GM12878 (cell line): ENCODE data around the gene UBE3C. TPM values are rescaled to one million over a fixed set of nuclear protein-coding genes. Genes with fewer than 3 reads are reported as not detected.
A peak's percentile ranks its signal among the peaks of the same experiment; 100 is the strongest.
"Not testable (repeated sequence)": the region's sequence is repeated elsewhere in the genome, so short reads cannot be mapped to it uniquely, and the experiment has no call there.

Experiments used
- ATAC-seq: fragments of 200-7000 bp; cut with Tn5 transposase; 3 replicates; pipeline ENCODE4 v1.9.1; 2020; ENCODE audit warnings: mild to moderate bottlenecking, moderate library complexity
- BruUV-seq: library from RNA; stranded (reverse); fragments of 400-500 nt; replicated peaks from 2 replicates; lab custom pipeline; 2021; lab: Mats Ljungman, UMichigan
- CTCF ChIA-PET: fragments of 300-600 bp; sonication (Branson Sonifier 250); formaldehyde crosslinking; extraction: SDS; loops from one replicate; lab custom pipeline; 2021; ENCODE audit warnings: inconsistent platforms; lab: Yijun Ruan, JAX
- POLR2A ChIA-PET: fragments of 350-600 bp; formaldehyde crosslinking; extraction: SDS; loops from one replicate; lab custom pipeline; 2021; ENCODE audit warnings: inconsistent platforms; lab: Charles Lee
- RAD21 ChIA-PET: fragments of 300-600 bp; sonication (Branson Sonifier 250); formaldehyde crosslinking; loops from one replicate; lab custom pipeline; 2023; ENCODE audit warnings: antibody characterized with exemption; ENCODE audit not compliant: unreplicated experiment; lab: Charles Lee
- SMC1A ChIA-PET: fragments of 300-600 bp; sonication (Branson Sonifier 250); formaldehyde crosslinking; loops from one replicate; lab custom pipeline; 2023; ENCODE audit not compliant: unreplicated experiment, uncharacterized antibody; lab: Charles Lee
- DNase-seq: peaks from one replicate; pipeline ENCODE4 v3.0.0-alpha.2; 2011; ENCODE audit warnings: low read depth, low spot score
- FAIRE-seq: peaks from 3 replicates; lab custom pipeline; 2011; peaks lifted over from hg19 to GRCh38; lab: Jason Lieb, UNC
- H2AFZ ChIP-seq: 2 replicates; pipeline ENCODE4 v1.6.0; 2011; ENCODE audit warnings: low read depth, low read length, control low read depth; ENCODE audit not compliant: control insufficient read depth
- H3K27ac ChIP-seq: 2 replicates; pipeline ENCODE4 v1.5.1; 2011; ENCODE audit warnings: control low read depth; ENCODE audit not compliant: control insufficient read depth, insufficient read depth
- H3K27me3 ChIP-seq, 2 experiments: replicated peaks in 1 of 2; 2 replicates each; pipeline versions ENCODE4 v1.6.0 to v1.6.1; 2011; ENCODE audit warnings: low read length in 1 of 2; ENCODE audit not compliant: control insufficient read depth in 2 of 2, insufficient read depth in 2 of 2
- H3K36me3 ChIP-seq, 2 experiments: 2 replicates each; pipeline ENCODE4 v1.5.1; 2011; ENCODE audit warnings: low read length in 1 of 2; ENCODE audit not compliant: control insufficient read depth in 2 of 2, insufficient read depth in 2 of 2
- H3K4me1 ChIP-seq: 2 replicates; pipeline ENCODE4 v1.6.1; 2011; ENCODE audit warnings: mild to moderate bottlenecking, low read length, moderate library complexity, mixed read lengths; ENCODE audit not compliant: control insufficient read depth, insufficient read depth
- H3K4me2 ChIP-seq: 2 replicates; pipeline ENCODE4 v1.6.0; 2011; ENCODE audit warnings: control low read depth; ENCODE audit not compliant: control insufficient read depth, insufficient read depth
- H3K4me3 ChIP-seq: fragments of 200-600 bp; sonication (generic); 2 replicates; pipeline ENCODE4 v1.5.1; 2016
- H3K79me2 ChIP-seq: 2 replicates; pipeline ENCODE4 v1.6.0; 2011; ENCODE audit warnings: low read length; ENCODE audit not compliant: control insufficient read depth, insufficient read depth
- H3K9ac ChIP-seq: 2 replicates; pipeline ENCODE4 v1.8.0; 2011; ENCODE audit warnings: low read length, control low read depth, mixed read lengths; ENCODE audit not compliant: control insufficient read depth, insufficient read depth
- H3K9me3 ChIP-seq: replicated peaks from 3 replicates; pipeline ENCODE4 v1.5.1; 2011; ENCODE audit warnings: mild to moderate bottlenecking, low read length; ENCODE audit not compliant: control insufficient read depth, insufficient read depth
- H4K20me1 ChIP-seq: 2 replicates; pipeline ENCODE4 v1.6.0; 2011; ENCODE audit not compliant: control insufficient read depth, insufficient read depth
- TCF7 ChIP-seq: IDR thresholded peaks from 2 replicates; pipeline ENCODE4 v1.6.1; 2014; ENCODE audit warnings: antibody characterized with exemption, borderline replicate concordance
- ZNF24 ChIP-seq: fragments of 450-650 bp; IDR thresholded peaks from 2 replicates; pipeline ENCODE4 v1.6.1; 2017; ENCODE audit warnings: antibody characterized with exemption, mild to moderate bottlenecking
- WGBS: methylation state at CpG from one replicate; pipeline ENCODE4 v1.1.6; 2016; ENCODE audit warnings: low lambda C conversion rate; ENCODE audit not compliant: insufficient replicate concordance, insufficient coverage; ENCODE audit errors: missing lambda C conversion rate; 5-methylcytosine and 5-hydroxymethylcytosine counted together
- in situ Hi-C: fragments of 300-500 bp; cut with MboI; formaldehyde crosslinking; loops from 9 replicates; pipeline ENCODE4 v1.14.3; 2018; ENCODE audit warnings: mixed read lengths
- intact Hi-C: fragments of 100-400 bp; cut with micrococcal nuclease; formaldehyde crosslinking; loops from one replicate; pipeline ENCODE4 v1.14.2; 2022; ENCODE audit not compliant: unreplicated experiment
- polyA plus RNA-seq, 11 experiments: library from polyadenylated mRNA; depleted of rRNA in 4 of 11; unstranded in 6 of 11; stranded (reverse) in 5 of 11; fragments of >200 nt; fragmentation: Nextera tagmentation in 4 of 11; fragmentation: Illumina TruSeq in 1 of 11; extraction: Ambion mirVana in 4 of 11; extraction: Trizol in 1 of 11; gene quantifications; 1 replicate in 1 of 11; 2 replicates in 10 of 11; pipeline versions ENCODE4 v1.2.1 to v1.2.3, GENCODE V29; 2011 to 2016; ENCODE audit warnings: inconsistent platforms in 2 of 11, missing spikeins in 2 of 11, low read depth in 1 of 11
- total RNA-seq, 4 experiments: library from RNA; depleted of rRNA in 3 of 4; stranded (reverse); fragments of >200 nt in 3 of 4; fragmentation: Illumina TruSeq in 1 of 4; extraction: Trizol in 1 of 4; gene quantifications; 2 replicates each; pipeline versions ENCODE4 v1.2.1 to v1.2.3, GENCODE V29; 2013 to 2021
- TF ChIP-seq, protein P1 (sequence below): fragments of 450-650 bp; IDR thresholded peaks from 2 replicates; pipeline ENCODE4 v1.6.1; 2017; ENCODE audit warnings: mild to moderate bottlenecking, moderate library complexity

The UBE3C gene
- total and polyA plus RNA-seq, 10 of the 15 experiments (the other 5 are each of a cell fraction or from before 2014, with no cell fraction given), result 7.9 to 65.9 (median 45.2) TPM

DNA sequence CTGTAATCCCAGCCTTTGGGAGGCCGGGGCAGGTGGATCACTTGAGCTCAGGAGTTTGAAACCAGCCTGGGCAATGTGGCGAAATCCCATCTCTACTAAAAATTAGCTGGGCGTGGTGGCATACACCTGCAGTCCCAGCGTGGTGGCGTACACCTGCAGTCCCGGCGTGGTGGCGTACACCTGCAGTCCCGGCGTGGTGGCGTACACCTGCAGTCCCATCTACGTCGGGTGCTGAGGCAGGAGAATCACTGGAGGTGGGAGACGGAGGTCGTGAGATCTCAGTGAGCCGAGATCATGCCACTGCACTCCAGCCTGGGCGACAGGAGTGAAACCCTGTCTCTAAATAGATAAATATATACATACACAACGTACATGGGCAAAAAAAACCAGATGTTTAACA is 116.1 kb downstream of the UBE3C start:
- H3K27me3 ChIP-seq, H3K4me1 ChIP-seq, DNase-seq, H3K27ac ChIP-seq, H4K20me1 ChIP-seq, H3K4me3 ChIP-seq, ATAC-seq, H3K9ac ChIP-seq, SMC1A ChIA-PET, H3K9me3 ChIP-seq, RAD21 ChIA-PET, H2AFZ ChIP-seq, BruUV-seq, intact Hi-C loops, H3K79me2 ChIP-seq, H3K4me2 ChIP-seq: not testable (repeated sequence)
- peaks cover 11 to 17% of the 10 kb centered on the region in 2 experiments for H3K36me3 ChIP-seq
- in situ Hi-C loops, result loop anchor here (10.0 to 25.0 kb wide), 2 partner anchors 290 to 1442 kb away; partner anchors contain the start of gene SHH
- ChIA-PET CTCF (interaction anchor here (1.4 kb wide), 1 partner anchor 285 kb away, joined by 3 read pairs; no protein-coding TSS in a partner anchor), POLR2A (interaction anchor here (0.7 kb wide), 1 partner anchor 38 kb away, joined by 5 read pairs; no protein-coding TSS in a partner anchor)
- peak; percentile 97 for FAIRE-seq
- WGBS, result 73% methylated on average over 18 of the region's 18 CpGs

GRCh38 chr7:157255201-157255606 is 116.5 kb downstream of the UBE3C start:
- no peaks in the 10 kb centered on the region for H3K4me1 ChIP-seq
- DNase-seq (no peak), ATAC-seq (no peak), FAIRE-seq (peak; percentile 54)
- CTCF ChIA-PET, result interaction anchor here (0.6 to 1.4 kb wide), 2 partner anchors 132 to 285 kb away, joined by 3 read pairs; no protein-coding TSS in a partner anchor
- H3K36me3 ChIP-seq, result peaks cover 11 to 19% of the 10 kb centered on the region in 2 experiments
- RAD21 ChIA-PET, result no interaction called here
- no peak overlapping the region for H3K27ac ChIP-seq
- POLR2A ChIA-PET, result interaction anchor here (0.7 kb wide), 1 partner anchor 39 kb away, joined by 5 read pairs; no protein-coding TSS in a partner anchor
- no peak overlapping the region for H3K4me3 ChIP-seq
- 31% methylated on average over 5 of the region's 5 CpGs for WGBS
- no peak overlapping the region for H3K4me2 ChIP-seq
- in situ Hi-C loops (loop anchor here (10.0 to 25.0 kb wide), 2 partner anchors 290 to 1443 kb away; partner anchors contain the start of gene SHH), intact Hi-C loops (no loop called here)
- SMC1A ChIA-PET, result no interaction called here
- no peak overlapping the region for H2AFZ ChIP-seq
- no peaks in the 10 kb centered on the region for H3K27me3 ChIP-seq
- no TSS peak for BruUV-seq
- H3K9ac ChIP-seq, result no peak overlapping the region
- H3K79me2 ChIP-seq, result no peaks in the 10 kb centered on the region
- no peak for TF ChIP-seq ZNF24
- no peak for TF ChIP-seq TCF7
- TF ChIP-seq, protein P1, sequence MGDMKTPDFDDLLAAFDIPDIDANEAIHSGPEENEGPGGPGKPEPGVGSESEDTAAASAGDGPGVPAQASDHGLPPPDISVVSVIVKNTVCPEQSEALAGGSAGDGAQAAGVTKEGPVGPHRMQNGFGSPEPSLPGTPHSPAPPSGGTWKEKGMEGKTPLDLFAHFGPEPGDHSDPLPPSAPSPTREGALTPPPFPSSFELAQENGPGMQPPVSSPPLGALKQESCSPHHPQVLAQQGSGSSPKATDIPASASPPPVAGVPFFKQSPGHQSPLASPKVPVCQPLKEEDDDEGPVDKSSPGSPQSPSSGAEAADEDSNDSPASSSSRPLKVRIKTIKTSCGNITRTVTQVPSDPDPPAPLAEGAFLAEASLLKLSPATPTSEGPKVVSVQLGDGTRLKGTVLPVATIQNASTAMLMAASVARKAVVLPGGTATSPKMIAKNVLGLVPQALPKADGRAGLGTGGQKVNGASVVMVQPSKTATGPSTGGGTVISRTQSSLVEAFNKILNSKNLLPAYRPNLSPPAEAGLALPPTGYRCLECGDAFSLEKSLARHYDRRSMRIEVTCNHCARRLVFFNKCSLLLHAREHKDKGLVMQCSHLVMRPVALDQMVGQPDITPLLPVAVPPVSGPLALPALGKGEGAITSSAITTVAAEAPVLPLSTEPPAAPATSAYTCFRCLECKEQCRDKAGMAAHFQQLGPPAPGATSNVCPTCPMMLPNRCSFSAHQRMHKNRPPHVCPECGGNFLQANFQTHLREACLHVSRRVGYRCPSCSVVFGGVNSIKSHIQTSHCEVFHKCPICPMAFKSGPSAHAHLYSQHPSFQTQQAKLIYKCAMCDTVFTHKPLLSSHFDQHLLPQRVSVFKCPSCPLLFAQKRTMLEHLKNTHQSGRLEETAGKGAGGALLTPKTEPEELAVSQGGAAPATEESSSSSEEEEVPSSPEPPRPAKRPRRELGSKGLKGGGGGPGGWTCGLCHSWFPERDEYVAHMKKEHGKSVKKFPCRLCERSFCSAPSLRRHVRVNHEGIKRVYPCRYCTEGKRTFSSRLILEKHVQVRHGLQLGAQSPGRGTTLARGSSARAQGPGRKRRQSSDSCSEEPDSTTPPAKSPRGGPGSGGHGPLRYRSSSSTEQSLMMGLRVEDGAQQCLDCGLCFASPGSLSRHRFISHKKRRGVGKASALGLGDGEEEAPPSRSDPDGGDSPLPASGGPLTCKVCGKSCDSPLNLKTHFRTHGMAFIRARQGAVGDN, result no peak
- H3K9me3 ChIP-seq, result no peaks in the 10 kb centered on the region
- H4K20me1 ChIP-seq, result no peaks in the 10 kb centered on the region
